Measurements from ENCODE around the gene GTF2H2. TPM values are rescaled to one million over a fixed set of nuclear protein-coding genes. Genes with fewer than 3 reads are reported as not detected.
"Not testable (repeated sequence)": the region's sequence is repeated elsewhere in the genome, so short reads cannot be mapped to it uniquely, and the experiment has no call there.

The GTF2H2 gene
- total RNA-seq, 2 experiments from 2014 or later, result 34.5 to 35.9 TPM

- ChIA-PET CTCF (no interaction called here), POLR2A (no interaction called here)
- Mint-ChIP-seq H3K9me3 (no peaks in the 10 kb centered on the region), H3K4me3 (no peak overlapping the region), H3K36me3 (ENCODE audit: low read depth) (no peaks in the 10 kb centered on the region), H3K4me1 (ENCODE audit: low read depth) (no peaks in the 10 kb centered on the region), H3K27me3 (no peaks in the 10 kb centered on the region), H3K27ac (no peak overlapping the region)
- no peak for ATAC-seq
- DNase-seq, result no peak
- intact Hi-C loops (cut with micrococcal nuclease), result no loop called here
- TF ChIP-seq CTCF (IDR thresholded peaks at IDR 0.05), result no peak
Observed at GRCh38 chr5:71013575-71013974, 53.9 kb downstream of the GTF2H2 start.

GRCh38 chr5:71011194-71011792 is 56.2 kb downstream of the GTF2H2 start:
- ATAC-seq (no peak), DNase-seq (no peak)
- no peaks in the 10 kb centered on the region for H3K27me3 Mint-ChIP-seq
- intact Hi-C loops (cut with micrococcal nuclease), result no loop called here
- no peak overlapping the region for H3K27ac Mint-ChIP-seq
- H3K4me3 Mint-ChIP-seq, result no peak overlapping the region
- H3K36me3 Mint-ChIP-seq (ENCODE audit: low read depth), result no peaks in the 10 kb centered on the region
- TF ChIP-seq CTCF (IDR thresholded peaks at IDR 0.05), result no peak
- CTCF ChIA-PET, result no interaction called here
- POLR2A ChIA-PET, result interaction anchor here (0.6 kb wide), 1 partner anchor 1851 kb away, joined by 3 read pairs; no protein-coding TSS in a partner anchor
- no peaks in the 10 kb centered on the region for H3K9me3 Mint-ChIP-seq
- no peaks in the 10 kb centered on the region for H3K4me1 Mint-ChIP-seq (ENCODE audit: low read depth)

GRCh38 chr5:71006983-71007382 is 60.5 kb downstream of the GTF2H2 start:
- intact Hi-C loops (cut with micrococcal nuclease); ATAC-seq: not testable (repeated sequence)

More at GRCh38 chr5:71006983-71007382, 60.5 kb downstream of the GTF2H2 start:
- POLR2A ChIA-PET; H3K9me3 Mint-ChIP-seq; CTCF ChIA-PET; DNase-seq; H3K27me3 Mint-ChIP-seq; H3K27ac Mint-ChIP-seq; H3K4me1 Mint-ChIP-seq (ENCODE audit: low read depth); H3K36me3 Mint-ChIP-seq (ENCODE audit: low read depth); H3K4me3 Mint-ChIP-seq: not testable (repeated sequence)

Other genes starting within 250 kb of the GTF2H2 start
- gene SERF1A, start 167.0 kb downstream of the GTF2H2 start, total RNA-seq, result 1 to 10 TPM; 5.0 to 6.8 TPM
- gene SMN1, start 142.6 kb downstream of the GTF2H2 start, total RNA-seq, result 10 to 100 TPM; 55.6 to 60.5 TPM
- 1 to 10 TPM; 4.9 to 5.1 TPM for gene NAIP, start 42.3 kb downstream of the GTF2H2 start, total RNA-seq

Measured in activated CD8-positive, alpha-beta T cell treated with anti-CD3 and anti-CD28 coated beads for 36 hours (primary cell).